Measurements from ENCODE around the gene DUOXA2.
"Not testable (repeated sequence)": the region's sequence is repeated elsewhere in the genome, so short reads cannot be mapped to it uniquely, and the experiment has no call there.

Gene DUOXA2

DNA sequence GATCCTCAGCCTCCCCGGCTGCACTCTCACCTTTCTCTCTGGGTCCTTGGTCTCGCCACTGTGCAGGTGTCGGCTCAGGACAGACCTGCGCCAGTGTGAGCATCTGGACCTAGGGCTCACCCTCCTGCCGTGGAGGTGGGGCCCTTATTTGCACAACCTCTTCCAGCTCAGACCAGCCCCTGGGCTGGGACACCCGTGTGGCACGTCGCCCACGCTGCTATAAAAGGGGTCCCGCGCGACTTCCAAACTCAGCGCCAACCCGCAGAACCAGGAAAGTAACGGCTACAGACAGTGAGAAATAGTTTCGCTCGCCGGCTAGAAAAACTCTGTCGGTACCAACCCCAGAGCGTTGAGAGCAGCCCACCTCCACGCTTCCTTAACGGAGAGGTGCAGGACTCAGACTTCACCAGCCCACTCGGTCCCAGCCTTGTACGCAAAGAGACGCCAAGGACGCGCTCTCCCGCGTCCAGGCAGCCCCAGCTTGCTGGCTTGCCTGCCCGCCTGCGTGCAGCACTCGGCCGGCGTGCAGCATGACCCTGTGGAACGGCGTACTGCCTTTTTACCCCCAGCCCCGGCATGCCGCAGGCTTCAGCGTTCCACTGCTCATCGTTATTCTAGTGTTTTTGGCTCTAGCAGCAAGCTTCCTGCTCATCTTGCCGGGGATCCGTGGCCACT, at the start of gene DUOXA2, which contains the start of gene DUOX2:
DUOXA2 (plus strand) TSS at position 251 of the 675 bp plus-strand sequence; CDS start at position 531, 280 bp downstream.
DUOX2 (minus strand) TSS at position 97 of the 675 bp plus-strand sequence. CDS start 761 bp downstream, outside the sequence.
- DNase-seq (ENCODE audit: extremely low spot score, insufficient read length, low read depth) (no peak), FAIRE-seq (no peak)

DNA sequence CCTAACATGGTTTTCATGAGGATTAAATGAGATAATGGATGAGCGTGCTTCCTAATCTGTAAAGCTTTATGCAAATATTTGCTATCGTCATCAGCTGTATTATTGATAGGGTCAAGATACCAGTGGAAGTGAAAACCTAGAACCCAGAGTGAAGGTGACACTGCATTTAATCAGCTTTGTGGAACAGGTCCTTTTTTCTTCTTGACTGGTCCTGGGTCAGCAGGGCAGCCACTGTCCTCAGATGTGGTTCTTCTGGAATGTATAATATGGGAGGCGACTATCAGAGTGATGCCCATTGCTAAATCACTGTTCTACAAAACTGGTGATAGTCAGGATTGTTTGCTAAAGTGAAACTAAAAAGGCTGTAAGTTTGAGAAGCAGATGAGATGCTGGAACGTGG, 49.7 kb upstream of the DUOXA2 start:
- no peak for DNase-seq (ENCODE audit: extremely low spot score, insufficient read length, low read depth)
- no peak for FAIRE-seq

DNA sequence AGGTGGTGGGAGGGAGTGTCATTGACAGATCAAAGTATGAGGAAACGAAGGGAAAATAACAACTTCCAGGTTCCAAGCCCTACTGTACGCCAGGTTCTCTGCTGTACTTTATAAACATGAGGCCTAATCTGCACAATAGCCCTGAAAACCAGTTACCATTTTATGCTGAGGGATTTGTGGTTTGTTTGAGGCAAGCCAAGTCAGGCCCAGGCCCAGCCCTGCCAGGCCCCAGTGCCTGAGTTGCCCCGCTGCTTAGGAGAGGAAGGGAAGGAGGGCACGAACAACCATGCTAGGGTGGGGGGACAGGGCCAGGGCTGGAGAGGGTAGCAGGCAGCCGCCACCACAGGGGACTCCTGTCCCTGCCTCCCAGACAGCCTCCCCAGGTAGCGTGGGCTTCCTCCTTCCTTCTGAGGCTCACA, 44.2 kb upstream of the DUOXA2 start:
- not testable (repeated sequence) for DNase-seq (ENCODE audit: extremely low spot score, insufficient read length, low read depth); FAIRE-seq

DNA sequence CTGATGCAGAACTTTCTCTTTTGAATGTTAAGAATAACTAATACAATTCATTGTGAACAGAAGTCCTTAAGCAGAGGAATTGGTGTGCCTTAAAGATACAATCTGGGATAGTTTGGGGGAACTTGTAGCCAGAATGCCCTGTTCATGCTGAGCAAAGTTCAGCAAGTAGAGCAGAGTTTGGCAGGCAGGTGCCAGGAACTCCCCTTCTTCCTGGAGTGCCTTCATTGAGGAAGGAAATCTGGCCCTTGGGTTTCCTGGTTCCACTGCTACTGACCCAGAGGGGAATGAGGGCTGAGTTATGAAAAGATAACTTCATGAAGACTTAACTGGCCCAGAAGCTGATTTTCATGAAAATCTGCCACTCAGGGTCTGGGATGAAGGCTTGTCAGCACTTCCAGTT, 40.5 kb upstream of the DUOXA2 start:
- DNase-seq (ENCODE audit: extremely low spot score, insufficient read length, low read depth); FAIRE-seq: not testable (repeated sequence)

DNA sequence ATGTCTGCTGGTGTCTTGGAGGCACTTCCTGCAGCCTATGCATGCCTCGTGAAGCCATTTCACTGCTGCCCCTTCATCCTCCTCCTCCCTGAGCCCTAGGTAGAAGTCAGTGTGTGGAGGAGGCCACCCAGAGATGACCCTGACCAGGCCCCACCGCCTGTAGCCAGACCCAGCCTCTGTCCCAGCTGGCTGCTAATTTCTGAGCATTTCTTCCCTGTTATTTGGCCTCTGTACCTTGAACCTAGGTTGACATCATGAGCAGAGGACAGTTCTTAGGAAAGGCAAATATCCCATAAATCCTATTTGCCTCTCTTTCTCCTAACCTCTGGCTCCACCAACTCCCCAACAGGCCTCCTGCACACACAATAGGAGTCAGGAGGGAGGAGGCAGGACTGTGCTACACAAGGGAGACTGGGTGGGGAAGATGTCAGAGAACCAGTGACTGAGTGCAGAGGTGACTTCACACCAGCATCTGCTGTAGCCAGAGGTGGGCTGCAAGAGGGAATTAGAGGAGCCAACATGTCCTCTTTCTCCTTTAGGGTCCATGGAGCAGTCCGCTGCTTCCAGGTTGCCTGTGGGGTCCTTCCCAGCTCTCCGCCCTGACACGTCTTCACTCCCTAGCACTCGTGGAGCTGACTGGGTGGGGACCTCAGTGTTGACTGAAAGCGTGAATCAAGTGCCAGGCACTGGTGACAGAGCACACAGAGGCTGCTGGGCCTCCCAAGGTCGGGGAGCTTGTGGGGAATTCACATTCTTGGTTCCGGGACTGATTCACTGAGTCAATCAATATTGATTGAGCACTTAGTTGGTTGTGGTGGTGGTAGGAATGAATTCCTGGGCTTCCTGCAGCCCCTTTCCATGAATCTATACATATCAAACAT, 38.4 kb upstream of the DUOXA2 start:
- DNase-seq (ENCODE audit: extremely low spot score, insufficient read length, low read depth), result not testable (repeated sequence)

DNA sequence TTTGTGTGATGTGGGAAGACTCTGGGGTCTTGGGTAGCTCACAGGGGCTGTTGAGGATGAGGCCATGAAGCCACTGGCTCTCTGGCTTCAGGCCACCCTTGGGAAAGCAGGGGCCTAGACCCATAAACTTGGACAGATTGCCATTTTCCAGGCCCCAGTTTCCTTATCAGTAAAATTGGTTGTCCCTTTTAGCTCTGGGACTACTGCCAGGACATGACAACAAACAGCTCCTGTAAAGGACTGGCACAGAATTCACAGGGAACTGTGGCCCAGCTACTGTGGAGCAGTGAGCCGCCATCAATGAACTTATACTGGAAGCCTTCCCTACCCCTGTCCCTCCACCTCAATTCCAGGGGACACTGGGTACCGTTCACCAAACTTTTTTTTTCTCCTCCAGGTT, 36.7 kb upstream of the DUOXA2 start:
- not testable (repeated sequence) for FAIRE-seq; DNase-seq (ENCODE audit: extremely low spot score, insufficient read length, low read depth)

More for the DNA sequence above, 38.4 kb upstream of the DUOXA2 start:
- not testable (repeated sequence) for FAIRE-seq

DNA sequence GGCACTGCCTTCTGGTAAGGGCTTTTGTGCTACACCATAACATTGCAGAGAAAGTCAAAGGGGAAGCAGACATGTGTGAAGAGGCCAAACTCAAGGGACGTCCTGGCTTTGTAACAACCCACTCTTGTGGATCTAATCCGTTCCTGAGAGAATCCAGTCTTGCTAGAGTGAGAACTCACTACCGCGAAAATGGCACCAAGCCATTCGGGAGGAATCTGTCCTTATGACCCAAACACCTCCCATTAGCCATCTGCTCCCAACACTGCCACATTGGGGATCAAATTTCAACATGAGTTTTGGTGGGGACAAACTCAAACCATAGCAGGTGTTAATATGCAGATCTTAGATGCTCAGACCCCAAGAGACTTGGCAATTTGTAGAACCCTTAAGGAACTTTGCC, 34.9 kb upstream of the DUOXA2 start:
- not testable (repeated sequence) for FAIRE-seq; DNase-seq (ENCODE audit: extremely low spot score, insufficient read length, low read depth)

DNA sequence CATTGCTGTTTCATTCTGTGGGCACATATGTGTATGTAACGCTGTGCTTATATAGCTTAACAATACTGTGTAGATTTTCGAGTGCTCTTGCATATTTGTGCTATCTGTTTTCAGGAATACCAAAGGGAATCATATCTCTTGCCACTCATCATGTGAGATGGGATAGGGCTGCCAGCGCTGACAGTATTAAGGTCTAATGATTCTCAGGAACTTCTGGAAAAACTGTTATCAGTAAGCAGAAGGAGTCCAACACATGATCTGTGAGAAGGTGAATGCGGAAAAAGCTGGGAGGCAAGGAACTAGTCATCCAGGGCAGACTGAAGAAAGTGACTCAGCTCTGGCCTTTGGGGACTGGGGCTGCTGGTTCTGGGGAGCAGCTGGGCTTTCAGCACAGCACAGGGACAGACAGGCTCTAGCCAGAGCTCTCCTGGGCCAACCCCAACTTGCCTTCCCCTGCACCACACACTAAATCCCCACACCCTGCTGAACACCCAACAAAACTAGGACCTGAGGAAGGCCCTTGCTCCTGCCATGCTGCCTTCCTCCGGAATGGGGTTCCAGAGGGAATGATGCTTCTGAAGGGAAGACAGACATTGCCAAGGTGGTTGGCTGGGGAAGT, 34.4 kb upstream of the DUOXA2 start:
- DNase-seq (ENCODE audit: extremely low spot score, insufficient read length, low read depth); FAIRE-seq: not testable (repeated sequence)

DNA sequence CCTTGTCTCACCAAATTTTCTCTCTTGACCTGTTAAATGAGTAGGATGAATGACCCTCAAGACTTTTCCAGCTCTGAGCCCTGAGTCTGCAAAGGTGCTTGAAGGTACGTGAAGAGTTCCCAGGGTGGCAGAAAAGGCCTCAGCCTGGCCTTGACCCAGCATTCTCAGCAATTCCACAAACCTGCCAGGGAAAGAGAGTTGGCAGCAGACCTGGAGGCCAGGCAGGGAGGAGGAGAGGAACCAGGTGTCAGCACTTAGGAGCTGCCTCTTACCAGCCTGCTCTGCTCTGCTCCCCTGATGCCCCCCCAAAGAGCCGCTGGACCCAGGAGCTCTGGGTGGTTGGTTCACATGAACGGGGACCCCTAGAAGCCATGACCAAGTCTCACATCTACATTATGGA, 33.5 kb upstream of the DUOXA2 start:
- not testable (repeated sequence) for DNase-seq (ENCODE audit: extremely low spot score, insufficient read length, low read depth); FAIRE-seq

DNA sequence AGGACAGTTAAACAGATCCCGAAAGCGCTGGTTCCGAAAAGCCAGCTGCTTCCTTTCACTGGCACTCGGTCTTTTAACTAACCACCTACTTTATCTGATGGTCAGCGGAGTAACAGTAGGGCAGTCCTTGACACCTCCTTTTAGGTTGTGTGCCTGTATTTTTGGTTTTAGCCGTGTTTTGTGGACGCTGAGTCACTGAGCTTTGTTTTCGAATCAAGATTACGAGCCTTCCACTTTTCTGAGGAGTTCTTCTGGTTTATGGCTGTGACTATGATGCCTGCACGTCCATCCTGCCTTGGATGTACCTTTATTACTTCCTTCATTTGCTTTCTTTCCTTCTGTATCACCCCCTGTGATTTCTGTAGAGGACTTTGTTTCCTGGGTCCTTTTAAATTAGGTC, 31.7 kb upstream of the DUOXA2 start:
- not testable (repeated sequence) for DNase-seq (ENCODE audit: extremely low spot score, insufficient read length, low read depth); FAIRE-seq

DNA sequence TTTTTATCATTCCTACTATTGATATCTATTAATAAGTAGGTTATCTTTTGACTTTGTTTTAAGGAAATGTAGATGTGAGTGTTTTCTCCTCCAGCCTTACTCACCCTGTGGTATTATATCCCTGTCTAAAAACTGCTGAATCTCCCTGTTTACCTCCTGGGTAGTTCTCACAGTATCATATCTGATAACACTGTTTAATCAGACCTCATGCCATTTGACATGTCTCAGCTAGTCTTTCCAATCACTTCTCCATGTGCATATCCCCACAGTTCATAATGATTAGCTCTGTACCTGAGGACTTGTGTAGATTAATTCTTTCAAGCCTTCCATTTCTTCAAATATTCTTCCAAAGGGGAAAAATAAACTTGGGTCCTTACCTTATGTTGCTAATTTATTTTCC, 30.9 kb upstream of the DUOXA2 start:
- DNase-seq (ENCODE audit: extremely low spot score, insufficient read length, low read depth) (no peak), FAIRE-seq (no peak)

DNA sequence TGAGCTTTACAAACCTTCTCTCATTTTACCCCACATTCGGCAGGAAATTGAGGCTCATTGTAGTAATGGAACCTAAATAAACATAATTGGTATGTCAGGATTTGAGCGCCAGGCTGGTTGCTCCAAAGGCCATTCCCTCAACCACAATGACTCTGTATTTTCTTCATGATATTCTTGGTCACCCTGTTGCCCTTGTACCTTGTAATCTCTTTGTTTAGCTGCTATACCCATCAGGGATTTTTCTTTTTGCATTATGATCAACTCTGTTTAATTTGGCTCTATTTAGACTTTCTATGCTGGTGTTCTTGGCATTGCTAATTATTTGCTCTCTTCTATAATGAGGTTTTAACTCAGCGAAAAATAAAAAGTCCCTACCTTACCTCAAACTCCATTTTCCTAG, 30.0 kb upstream of the DUOXA2 start:
- DNase-seq (ENCODE audit: extremely low spot score, insufficient read length, low read depth) (no peak), FAIRE-seq (no peak)

DNA sequence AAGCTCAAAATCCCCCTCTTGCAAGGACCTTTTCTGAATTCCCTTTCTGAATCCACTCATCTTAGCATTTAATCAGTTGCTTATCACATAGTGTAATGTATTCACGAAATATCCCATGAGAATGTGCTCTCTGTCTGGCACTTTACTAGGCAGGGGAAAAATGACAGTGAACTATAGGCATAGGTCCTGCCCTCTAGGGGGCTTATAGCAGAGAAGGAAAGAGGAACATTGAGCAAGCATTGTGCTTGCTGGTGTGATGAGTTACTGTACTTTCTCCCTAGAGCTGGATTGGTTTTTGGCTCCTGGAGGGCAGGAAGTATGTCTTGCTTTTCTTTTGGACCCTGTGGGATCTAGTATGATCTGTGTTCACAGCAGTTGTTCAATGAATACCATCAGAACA, 26.6 kb upstream of the DUOXA2 start:
- FAIRE-seq, result no peak
- no peak for DNase-seq (ENCODE audit: extremely low spot score, insufficient read length, low read depth)

DNA sequence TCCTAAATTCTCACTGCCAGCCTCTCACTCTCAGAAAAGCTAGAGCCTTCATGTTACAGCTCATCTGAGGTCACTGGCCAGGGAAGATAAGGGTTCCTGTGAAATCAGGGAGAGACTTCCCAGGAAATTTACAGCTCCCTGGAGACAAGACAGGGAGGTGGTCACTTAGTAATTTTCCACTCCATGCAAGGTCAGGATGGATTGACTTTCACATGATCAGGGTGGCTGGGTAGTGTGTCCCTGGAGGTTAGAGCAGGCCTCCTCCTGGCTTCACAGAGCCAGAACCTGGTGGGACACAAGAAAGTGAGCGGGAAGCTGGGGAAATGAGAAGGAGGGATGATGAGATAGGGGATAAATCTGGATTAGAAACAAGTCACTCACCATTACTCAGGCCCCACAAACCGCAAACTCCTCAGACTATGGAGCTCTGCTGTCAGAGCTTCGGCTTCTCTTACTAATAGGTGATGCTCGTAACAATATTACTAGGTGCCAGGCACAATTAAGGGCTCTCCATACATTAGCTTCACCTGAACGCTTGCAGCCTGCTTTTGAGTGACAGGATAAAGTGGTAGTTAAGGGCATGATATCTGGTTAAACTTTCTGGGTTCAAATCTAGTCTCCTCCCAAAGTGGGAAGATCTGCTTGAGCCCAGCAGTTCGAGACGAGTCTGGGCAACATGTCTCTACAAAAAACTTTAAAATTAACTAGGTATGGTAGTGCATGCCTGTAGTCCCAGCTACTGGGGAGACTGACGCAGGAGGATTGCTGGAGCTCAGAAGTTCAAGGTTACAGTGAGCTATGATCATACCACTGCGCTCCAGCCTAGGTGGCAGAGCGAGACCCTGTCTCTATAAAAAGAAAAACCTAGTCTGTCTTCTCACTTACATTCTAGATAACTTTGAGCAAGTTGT, 25.1 kb upstream of the DUOXA2 start:
- DNase-seq (ENCODE audit: extremely low spot score, insufficient read length, low read depth) (no peak), FAIRE-seq (no peak)

DNA sequence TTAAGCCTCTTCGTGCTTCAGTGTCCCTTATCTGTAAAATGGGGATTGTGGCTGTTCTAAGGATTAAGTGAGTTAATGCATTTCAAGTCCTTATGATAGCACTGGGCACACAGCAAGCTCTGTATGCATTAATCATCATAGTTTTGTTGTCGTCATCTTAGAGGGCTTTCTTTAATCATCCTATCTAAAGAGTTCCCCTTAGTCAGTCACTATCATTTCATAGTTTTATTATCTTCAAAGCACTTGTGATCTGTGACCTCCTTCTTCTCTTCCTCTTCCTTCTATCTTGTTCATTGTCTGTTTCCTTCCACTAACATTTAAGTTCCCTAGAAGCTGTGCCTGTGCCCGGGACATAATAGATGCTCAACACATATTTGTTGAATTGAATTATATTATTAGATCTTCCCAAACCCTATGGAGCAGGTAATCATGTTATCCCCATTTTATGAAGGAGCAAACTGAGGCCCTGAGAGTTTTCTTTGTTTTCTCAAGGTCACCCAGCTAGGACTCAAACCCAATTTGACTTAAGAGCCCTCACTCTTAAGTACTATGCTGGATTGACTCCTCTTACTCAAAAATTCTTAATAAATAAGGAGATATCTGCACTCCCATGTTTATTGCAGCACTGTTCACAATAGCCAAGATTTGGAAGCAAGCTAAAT, 24.3 kb upstream of the DUOXA2 start:
- DNase-seq (ENCODE audit: extremely low spot score, insufficient read length, low read depth) (no peak), FAIRE-seq (no peak)

DNA sequence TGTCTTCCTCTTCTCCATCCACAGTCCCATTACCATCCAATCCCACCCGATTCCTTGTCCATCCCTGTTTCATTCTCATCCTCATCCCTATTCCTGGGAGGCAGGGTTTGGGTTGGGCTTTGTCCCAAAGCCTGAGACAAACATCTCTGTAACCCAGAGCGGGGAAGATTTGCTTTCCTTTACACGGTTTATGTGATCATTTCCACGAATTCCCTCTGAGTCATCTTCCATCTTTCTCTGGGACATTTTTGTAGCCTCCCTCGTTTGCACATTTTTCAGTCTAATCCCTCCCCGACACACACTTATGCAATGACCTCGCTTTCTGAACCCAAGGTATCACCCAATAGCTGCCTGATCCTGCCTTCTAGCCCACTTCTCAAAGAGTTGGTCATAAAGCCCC, 23.0 kb upstream of the DUOXA2 start:
- no peak for FAIRE-seq

DNA sequence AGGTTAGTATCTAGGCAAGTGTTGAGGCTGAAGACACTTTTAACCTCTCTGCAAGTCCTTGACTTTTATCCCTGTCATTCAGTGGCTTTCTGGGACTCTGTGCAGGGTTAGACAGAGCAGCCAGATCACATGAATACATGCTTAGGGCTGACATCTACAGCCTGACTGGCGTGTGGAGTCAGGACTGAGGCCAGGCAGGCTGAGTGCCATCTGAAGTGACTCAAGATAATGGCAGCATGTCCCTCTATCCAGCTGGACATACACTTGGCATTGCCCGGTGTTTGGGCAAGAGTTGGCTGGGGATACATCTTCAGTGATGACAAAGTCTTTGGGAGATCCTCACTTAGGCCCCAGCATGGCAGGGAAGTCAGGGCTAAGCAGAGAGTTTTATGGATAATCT, 22.6 kb upstream of the DUOXA2 start:
- no peak for FAIRE-seq
- DNase-seq (ENCODE audit: extremely low spot score, insufficient read length, low read depth), result no peak

More for the DNA sequence above, 23.0 kb upstream of the DUOXA2 start:
- no peak for DNase-seq (ENCODE audit: extremely low spot score, insufficient read length, low read depth)

DNA sequence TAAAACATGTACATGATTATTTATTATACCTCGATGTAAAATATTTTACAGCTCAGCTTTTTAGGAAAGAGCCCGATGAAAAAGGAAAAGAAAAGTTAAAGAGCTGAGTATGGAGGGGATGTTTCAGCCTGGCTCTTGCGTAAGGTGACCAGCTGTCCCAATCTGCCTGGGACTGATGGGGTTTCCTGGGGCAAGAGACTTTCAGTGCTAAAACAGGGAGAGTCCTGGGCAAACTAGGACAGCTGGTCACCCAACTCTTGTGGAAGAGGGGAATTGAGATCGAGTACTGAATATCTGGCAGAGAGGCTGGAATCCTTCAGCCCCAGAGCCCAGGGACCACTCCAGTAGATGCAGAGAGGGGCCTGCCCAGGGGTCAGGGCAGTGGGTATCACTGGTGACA, 21.1 kb upstream of the DUOXA2 start:
- FAIRE-seq, result no peak
- DNase-seq (ENCODE audit: extremely low spot score, insufficient read length, low read depth), result no peak

All from GM18507 (cell line).